Muscle of arm (tissue), 14 donors: ENCODE results near the gene ANAPC1. TPM values are rescaled to one million over a fixed set of nuclear protein-coding genes. Genes with fewer than 3 reads are reported as not detected.
"Not testable (repeated sequence)": the region's sequence is repeated elsewhere in the genome, so short reads cannot be mapped to it uniquely, and the experiment has no call there.

Experiments
- DNase-seq: peaks from one replicate; pipeline ENCODE4 v3.0.0-alpha.2; 2013
- long read RNA-seq, 11 donors: transcript quantifications; one replicate each; lab custom pipeline, GENCODE V29; 2026
- polyA plus RNA-seq, 12 donors: library from polyadenylated mRNA; unstranded; fragments of 120-200 nt; gene quantifications; one replicate each; pipeline ENCODE4 v1.2.1, GENCODE V29; 2013; ENCODE audit not compliant: insufficient read length in 12 of 12

ANAPC1 gene
- polyA plus RNA-seq = 10 to 100 TPM in 11 of 12 donors, not detected in 1; 18.1 to 25.3 (median 20.6) TPM
- long read RNA-seq, donor 1, partial matches to known transcripts = 0 of 4 reads
- long read RNA-seq, donor 1, other reads (novel, unspliced or antisense) = 0 of 4 reads
- long read RNA-seq, donor 2, partial matches to known transcripts = 0 of 1 reads
- long read RNA-seq, donor 2, other reads (novel, unspliced or antisense) = 0 of 1 reads
- long read RNA-seq, donor 3, partial matches to known transcripts = 0 of 4 reads
- long read RNA-seq, donor 3, other reads (novel, unspliced or antisense) = 0 of 4 reads
- long read RNA-seq, donor 4, partial matches to known transcripts = 0 of 1 reads
- long read RNA-seq, donor 4, other reads (novel, unspliced or antisense) = 0 of 1 reads
- long read RNA-seq, donor 5, partial matches to known transcripts = 0 of 1 reads
- long read RNA-seq, donor 5, other reads (novel, unspliced or antisense) = 0 of 1 reads
- long read RNA-seq, donor 6, full-length matches to known transcripts = 3 of 3 reads
- long read RNA-seq, donor 6, partial matches to known transcripts = 0 of 3 reads
- long read RNA-seq, donor 6, other reads (novel, unspliced or antisense) = 0 of 3 reads
- long read RNA-seq, donor 7 = 0 reads
- long read RNA-seq, donor 8, partial matches to known transcripts = 0 of 2 reads
- long read RNA-seq, donor 8, other reads (novel, unspliced or antisense) = 0 of 2 reads
- long read RNA-seq, donor 9, partial matches to known transcripts = 0 of 1 reads
- long read RNA-seq, donor 9, other reads (novel, unspliced or antisense) = 0 of 1 reads
- long read RNA-seq, donor 10, partial matches to known transcripts = 0 of 1 reads
- long read RNA-seq, donor 10, other reads (novel, unspliced or antisense) = 0 of 1 reads
- long read RNA-seq, donor 11, full-length matches to known transcripts = 2 of 2 reads
- long read RNA-seq, donor 11, partial matches to known transcripts = 0 of 2 reads
- long read RNA-seq, donor 11, other reads (novel, unspliced or antisense) = 0 of 2 reads

- peak; percentile 79 for DNase-seq
Observed at GRCh38 chr2:111883661-111884591, at the start of gene ANAPC1. Gene ANAPC1, minus strand, starts transcription at chr2:111884193. Its CDS starts 3,368 bp downstream, at chr2:111880825.

- no peak for DNase-seq
Observed at GRCh38 chr2:111932841-111933291, 48.9 kb upstream of the ANAPC1 start.

DNA sequence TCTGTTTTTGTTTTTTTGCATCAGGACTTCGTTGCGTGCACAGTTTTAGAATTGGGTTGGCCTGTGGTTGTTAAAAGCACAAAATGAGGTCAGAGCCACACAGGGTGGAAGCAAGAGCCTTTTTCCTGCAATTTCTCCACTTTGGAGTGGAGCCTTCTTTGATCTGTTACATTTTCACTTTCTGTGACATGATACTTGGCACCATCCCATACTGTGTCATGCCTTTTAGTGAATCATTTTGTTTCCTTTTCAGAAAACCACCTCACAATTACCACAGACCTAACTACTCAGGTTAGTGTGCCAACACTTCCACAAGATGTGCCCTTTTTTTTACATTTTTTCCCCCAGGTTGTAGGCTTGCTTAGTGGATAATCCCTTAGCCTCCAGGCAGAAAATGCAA is 46.9 kb upstream of the ANAPC1 start:
- no peak for DNase-seq

DNA sequence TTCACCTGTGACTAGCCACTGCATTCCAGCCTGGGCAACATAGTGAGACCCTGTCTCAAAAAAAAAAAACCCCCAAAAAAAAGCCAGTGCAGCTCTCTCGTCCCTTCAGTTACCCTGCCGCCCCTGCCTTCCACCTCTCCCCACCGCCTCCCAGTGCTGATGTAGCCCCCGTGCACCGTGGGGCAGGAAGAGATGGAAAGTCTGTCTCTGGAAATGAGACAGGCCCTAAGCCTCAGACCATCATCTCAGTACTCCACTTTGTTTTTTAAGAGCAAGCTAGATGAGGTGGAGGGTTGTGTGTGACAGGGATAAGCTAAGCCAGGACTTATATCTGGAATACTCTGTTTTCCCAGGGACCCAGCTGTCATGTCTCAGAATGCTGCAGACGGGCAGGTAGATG is 46.4 kb upstream of the ANAPC1 start:
- no peak for DNase-seq

DNA sequence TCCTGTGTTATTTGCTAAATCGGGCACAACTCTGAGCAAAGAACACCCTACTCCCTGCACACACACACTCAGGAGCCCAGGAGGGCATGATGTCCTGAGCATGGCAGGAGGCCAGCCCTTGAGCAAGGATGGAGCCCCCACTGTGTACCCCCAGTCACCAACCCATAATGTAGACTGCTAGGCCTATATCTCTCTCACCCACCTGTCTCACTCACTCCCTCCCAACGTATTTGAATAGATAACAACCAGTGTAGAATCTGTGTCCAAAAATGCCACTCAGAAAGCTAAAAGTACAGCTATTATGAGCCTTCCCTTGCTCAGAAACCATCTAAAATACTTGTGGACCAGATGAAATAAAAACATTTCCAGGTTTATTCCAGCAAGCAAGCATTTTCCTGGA is 43.7 kb upstream of the ANAPC1 start:
- DNase-seq = no peak

DNA sequence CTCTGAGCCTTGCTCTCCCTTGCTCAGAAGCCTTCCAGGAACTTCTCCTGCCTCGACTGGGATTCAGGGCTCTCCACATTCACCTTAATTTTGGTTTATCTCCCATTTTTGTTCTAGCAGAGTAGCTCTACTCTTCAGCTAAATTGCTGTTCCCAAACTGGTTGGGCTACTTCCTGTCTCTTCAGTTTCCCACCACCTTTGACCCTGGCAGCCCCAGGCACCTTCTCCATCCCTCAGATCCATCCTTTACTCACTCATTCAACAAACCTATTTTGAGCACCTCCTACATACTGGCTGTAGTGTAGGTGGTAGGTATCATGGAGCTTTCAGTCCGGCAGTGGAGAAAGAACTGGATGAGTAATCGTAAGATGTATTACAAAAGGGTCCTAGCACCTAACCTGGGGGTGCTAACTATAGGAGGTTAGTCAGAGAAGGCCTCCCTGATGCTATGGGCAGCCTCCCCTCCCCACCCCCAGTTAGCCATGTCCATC is 40.7 kb upstream of the ANAPC1 start:
- no peak for DNase-seq

GRCh38 chr2:111923276-111923804 is 39.3 kb upstream of the ANAPC1 start:
- DNase-seq = peak; percentile 48

DNA sequence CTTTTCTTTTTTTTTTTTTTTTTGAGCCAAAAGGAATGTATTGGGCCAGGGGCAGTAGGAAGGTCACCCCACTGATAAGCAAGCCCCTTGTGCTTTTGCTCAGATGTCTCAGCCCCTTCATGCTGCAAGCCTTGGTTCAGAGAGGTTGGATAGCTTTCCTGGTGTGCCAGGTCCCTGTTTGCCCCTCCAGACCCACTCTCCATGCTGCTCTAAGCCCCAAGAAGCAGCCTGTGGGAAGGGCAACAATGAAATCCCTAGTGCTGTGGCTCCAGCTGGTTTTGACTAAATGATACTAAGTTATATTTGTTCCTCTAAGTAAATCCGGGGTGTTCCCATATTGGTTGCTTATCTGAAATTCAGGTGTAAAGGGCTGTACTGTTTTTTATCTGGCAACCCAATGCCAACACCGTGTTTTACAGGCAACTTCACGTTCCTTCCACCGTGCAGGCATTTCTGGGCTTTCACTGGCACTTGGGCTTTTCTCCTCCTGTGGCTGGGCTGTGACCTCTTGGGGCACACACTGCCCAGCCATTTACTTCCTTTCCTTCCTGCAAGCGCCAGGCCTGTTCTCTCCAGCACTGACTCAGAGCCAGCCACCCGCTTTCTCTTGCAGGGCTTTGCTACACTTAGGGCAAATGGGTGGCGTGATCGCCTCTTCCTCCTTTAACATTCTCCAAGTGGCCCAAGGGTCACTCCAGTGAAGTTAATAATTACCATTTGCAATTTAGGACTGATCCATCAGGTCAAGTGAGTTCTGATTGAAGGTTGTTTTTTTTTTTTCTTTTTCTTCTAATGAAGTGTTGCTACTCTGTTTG is 36.0 kb upstream of the ANAPC1 start:
- no peak for DNase-seq

- DNase-seq = no peak
Observed at GRCh38 chr2:111919365-111919764, 35.4 kb upstream of the ANAPC1 start.

DNA sequence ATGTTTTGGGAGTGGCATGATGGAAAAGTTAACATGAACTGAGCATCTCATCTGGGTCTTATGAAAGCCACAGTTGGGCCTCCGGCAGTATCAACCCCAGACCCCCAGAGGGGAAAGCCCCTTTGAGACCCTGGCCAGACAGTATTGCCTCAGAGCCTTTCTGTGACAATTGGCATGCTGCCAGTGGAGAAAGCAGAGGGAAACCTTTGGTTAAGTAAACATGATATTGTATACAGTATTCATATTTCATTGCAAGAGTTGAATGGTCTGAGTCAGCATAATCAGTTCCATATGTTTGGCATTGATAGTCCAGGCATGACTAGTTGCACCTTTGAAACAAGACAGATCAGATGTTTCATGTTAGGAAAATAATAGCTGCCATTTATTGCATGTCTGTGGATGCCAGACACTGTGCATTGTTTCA is 34.4 kb upstream of the ANAPC1 start:
- DNase-seq = peak; percentile 85

DNA sequence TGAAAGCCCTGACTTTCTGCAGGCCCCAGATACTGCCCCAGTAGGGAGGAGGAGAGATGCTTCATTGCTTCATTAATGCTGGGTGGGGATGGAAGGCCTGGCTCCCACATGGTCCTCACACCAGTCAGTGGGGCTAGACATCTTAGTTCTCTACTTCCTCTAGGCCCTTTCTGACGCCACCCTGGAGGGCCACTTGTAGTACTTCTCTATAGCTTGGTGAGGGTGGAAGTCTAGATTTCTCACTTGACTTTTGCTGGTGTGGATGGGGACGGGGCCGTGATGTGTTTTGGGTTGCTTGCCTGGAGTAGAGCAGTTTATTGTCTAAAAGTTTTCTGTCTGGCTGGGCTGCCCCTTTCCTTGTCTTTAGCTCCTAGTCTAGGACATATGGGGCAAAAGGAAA is 33.1 kb upstream of the ANAPC1 start:
- no peak for DNase-seq

DNA sequence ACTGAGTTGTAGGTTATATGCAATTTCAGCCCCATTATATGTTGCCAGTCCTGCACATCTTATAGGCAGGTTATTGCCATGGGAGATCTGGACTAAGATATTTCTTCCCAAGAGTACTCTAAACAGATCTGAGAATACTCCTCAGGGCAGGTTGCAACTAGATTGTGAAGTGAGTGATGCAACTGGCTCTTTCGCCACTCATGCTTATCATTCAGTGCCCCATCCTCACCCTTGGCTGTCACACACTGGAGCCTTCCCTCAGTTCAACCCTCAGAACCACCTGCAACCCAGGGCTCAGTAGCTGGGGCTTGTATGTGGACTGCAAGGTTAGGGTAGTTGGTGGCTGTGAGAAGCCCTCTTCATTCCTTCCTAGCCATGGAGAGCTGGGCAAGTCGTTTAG is 28.6 kb upstream of the ANAPC1 start:
- DNase-seq = no peak

- DNase-seq = not testable (repeated sequence)
Observed at GRCh38 chr2:111911295-111911977, 27.4 kb upstream of the ANAPC1 start.

DNA sequence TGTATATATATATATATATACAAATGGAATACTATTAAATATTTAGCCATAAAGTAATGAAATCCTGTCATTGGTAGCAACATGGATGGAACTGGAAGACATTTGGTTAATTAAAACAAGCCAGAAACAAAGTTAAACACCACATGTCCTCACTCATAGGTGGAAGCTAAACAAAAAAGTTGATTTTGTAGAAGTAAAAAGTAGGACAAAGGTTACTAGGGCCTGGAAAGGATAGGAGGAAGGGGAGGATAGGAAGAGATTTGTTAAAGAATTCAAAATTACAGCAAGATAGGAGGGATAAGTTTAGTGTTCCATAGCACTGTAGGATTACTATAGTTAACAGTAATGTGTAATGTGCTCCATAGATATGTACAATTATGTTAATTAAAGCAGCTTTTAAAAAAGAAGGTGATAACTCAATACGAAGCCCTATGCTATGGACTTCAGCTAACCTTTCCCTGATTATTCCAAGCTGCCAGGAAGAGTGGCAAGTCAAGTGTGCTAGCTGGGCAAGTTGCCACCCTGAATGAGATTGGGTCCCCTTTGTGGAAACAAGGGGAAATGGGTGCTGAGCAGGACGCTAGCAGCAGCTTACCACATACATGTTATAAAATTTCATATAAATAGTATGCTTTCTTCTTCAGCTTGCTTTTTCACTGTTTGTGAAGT is 26.8 kb upstream of the ANAPC1 start:
- no peak for DNase-seq

DNA sequence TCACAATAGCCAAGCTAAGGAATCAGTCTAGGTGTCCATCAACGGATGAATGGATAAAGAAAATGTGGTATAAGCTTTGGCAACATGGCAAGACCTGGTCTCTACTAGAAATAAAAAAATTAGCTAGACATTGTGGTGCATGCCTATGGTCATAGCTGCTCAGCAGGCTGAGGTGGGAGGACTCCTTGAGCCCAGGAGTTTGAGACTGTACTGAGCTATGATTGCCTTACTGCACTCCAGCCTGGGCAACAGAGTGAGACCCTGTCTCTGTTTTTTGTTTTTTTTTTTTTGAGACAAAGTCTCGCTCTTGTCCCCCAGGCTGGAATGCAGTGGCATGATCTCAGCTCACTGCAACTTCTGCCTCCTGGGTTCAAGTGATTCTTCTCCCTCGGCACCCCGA is 26.0 kb upstream of the ANAPC1 start:
- DNase-seq = not testable (repeated sequence)

DNA sequence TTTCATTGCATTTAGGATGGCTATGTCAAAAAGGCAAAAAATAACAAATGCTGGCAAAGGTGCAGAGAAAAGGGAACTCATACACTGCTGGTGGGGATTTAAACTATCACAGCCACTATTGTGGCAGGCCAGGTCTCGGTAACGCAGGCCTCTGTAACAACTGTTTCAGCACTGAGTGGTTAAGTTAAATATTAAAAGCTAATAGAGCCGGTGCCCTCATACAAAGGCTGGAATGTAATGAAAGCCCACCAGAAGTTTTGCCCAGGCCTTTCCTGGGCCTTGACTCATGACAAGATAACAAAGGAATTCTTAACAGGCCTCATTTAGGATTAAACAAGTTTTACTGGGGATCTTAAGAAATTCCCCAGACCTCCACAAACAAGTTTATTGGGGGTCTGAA is 25.1 kb upstream of the ANAPC1 start:
- no peak for DNase-seq

- no peak for DNase-seq
Observed at GRCh38 chr2:111908578-111908977, 24.6 kb upstream of the ANAPC1 start.

DNA sequence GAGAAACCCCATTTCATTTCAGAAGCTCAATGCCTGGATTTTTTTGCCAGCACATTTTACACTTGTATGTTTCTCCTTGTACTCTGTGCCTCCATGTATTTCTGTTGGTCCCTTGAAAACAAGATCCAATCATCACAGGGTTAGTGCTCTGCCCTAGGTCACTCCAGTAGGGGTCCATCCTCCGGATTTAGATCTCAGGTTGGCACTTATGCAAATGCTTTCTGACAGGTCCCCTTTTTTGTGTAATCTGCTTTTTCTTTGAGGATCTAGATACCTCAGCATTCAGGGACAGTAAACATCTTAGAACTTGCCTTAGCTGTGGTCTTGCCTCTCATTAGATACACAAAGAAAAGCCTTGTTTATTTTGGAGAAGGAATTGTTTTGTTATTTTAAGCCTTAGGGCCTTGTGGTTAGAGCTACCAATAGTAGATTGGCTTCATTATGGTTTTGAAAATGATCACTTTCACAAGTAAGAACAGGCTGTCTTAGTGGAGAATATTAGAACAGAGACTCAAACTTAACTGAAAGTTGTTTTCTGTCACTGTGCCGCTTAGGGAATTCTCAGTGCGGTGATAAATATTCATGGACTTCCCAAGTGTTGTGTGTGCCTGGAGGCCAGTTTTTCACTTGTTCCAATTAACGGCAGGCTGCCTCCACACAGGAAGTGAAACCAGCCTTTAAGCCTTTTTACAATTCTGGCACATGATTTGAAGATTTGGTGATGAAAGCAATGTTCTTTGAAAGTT is 22.2 kb upstream of the ANAPC1 start:
- DNase-seq = no peak
